Heart left ventricle (tissue), 16 donors: ENCODE data around the gene PRPSAP1. TPM values are rescaled to one million over a fixed set of nuclear protein-coding genes. Genes with fewer than 3 reads are reported as not detected.

Source experiments
- ATAC-seq, 4 donors: fragments of 200-7000 bp; cut with Tn5 transposase; one replicate each; pipeline ENCODE4 v1.9.1; 2020 to 2022; ENCODE audit warnings: moderate library complexity in 4 of 4, mild to moderate bottlenecking in 3 of 4, moderate number of reproducible peaks in 1 of 4
- DNase-seq, 5 donors: peaks; one replicate each; pipeline ENCODE4 v3.0.0-alpha.2; 2020
- H3K27ac ChIP-seq, 12 donors: fragments of 200-600 bp; sonication (generic) in 4 of 12; one replicate each; pipeline versions ENCODE4 v1.5.0 to v1.8.0; 2016 to 2022; ENCODE audit warnings: mild to moderate bottlenecking in 2 of 12
- H3K27me3 ChIP-seq, 9 donors: fragments of 200-600 bp; sonication (generic) in 2 of 9; one replicate each; pipeline versions ENCODE4 v1.5.1 to v1.8.0; 2016 to 2022; ENCODE audit warnings: mild to moderate bottlenecking in 3 of 9
- H3K36me3 ChIP-seq, 9 donors: fragments of 200-600 bp; sonication (generic) in 2 of 9; one replicate each; pipeline versions ENCODE4 v1.5.0 to v1.8.0; 2018 to 2022; ENCODE audit warnings: mild to moderate bottlenecking in 2 of 9
- H3K4me1 ChIP-seq, 12 donors: fragments of 200-600 bp; sonication (generic) in 4 of 12; one replicate each; pipeline versions ENCODE4 v1.5.0 to v1.8.0; 2016 to 2022; ENCODE audit warnings: mild to moderate bottlenecking in 3 of 12
- H3K4me3 ChIP-seq, 12 donors: fragments of 200-600 bp; sonication (generic) in 4 of 12; one replicate each; pipeline versions ENCODE4 v1.5.0 to v1.8.0; 2017 to 2022; ENCODE audit warnings: mild to moderate bottlenecking in 9 of 12, moderate library complexity in 4 of 12
- H3K9me3 ChIP-seq, 12 donors: fragments of 200-600 bp; sonication (generic) in 4 of 12; one replicate each; pipeline versions ENCODE4 v1.5.0 to v1.8.0; 2016 to 2022; ENCODE audit warnings: mild to moderate bottlenecking in 1 of 12
- POLR2A ChIP-seq, 2 donors: fragments of 450-650 bp; IDR thresholded peaks; one replicate each; pipeline ENCODE4 v1.6.1; 2017; ENCODE audit warnings: antibody characterized with exemption in 2 of 2, mild to moderate bottlenecking in 2 of 2, moderate library complexity in 2 of 2
- WGBS, 4 donors: extraction: QIAGEN DNeasy Blood & Tissue Kit in 2 of 4; methylation state at CpG; one replicate each; pipeline versions ENCODE4 v1.1.5 to v1.1.7; 2013 to 2018; 5-methylcytosine and 5-hydroxymethylcytosine counted together
- intact Hi-C, 10 donors: fragments of 100-400 bp; cut with DNase I; formaldehyde crosslinking; loops; one replicate each; pipeline versions ENCODE4 v1.11.1 to v1.14.2; 2022
- polyA plus RNA-seq, 2 donors: library from polyadenylated mRNA; stranded (reverse); fragments of 200-250 nt; gene quantifications; one replicate each; pipeline ENCODE4 v1.2.3, GENCODE V29; 2013
- total RNA-seq, 9 donors: library from RNA; depleted of rRNA in 2 of 9; stranded (reverse); fragments of >200 nt in 2 of 9; fragmentation: NEBNext Ultra II Directional in 3 of 9; extraction: Animal tissue kit (Norgen Biotek cat#: 25700) in 3 of 9; gene quantifications; one replicate each; pipeline versions ENCODE4 v1.1.0 to v1.2.4, GENCODE V29; 2016 to 2023
- TF ChIP-seq, protein P1 (sequence below), 12 donors: fragments of 200-600 bp; sonication (generic) in 4 of 12; IDR thresholded peaks; one replicate each; pipeline versions ENCODE4 v1.5.0 to v1.8.0; 2018 to 2022; ENCODE audit warnings: antibody characterized with exemption in 12 of 12, mild to moderate bottlenecking in 5 of 12
- donor health status: ischemic (EF 13 %, LVEDD 7.1; RV severe dilation, severe dysfunction).
- donor health status: healthy with polysubstance abuse.
- donor health status: DM: no; HTN: yes; CAD: no.
- donor health status: DM: no; HTN: no; CAD: no.
- donor health status: ischemic (EF 25% LVEDD 6.9; RV normal size, moderate dysfunction).
- donor health status: ischemic (EF 25% LVEDD 5.7; RV mildly dilated, moderate dysfunction).
- donor health status: healthy.
- donor health status: DM: yes; HTN: yes; CAD: no.
- donor health status: ischemic (EF 35%, LVEDD 5.7; RV mildly dilated, moderate dysfunction).
- donor health status: nonischemic (EF 11% LVEDD 7.7; RV severe dilation, severe dysfunction).
- donor health status: DM: yes; HTN: yes; CAD: no.
- donor health status: PGD.
- donor health status: ischemic (EF 29% LVEDD 5.4; RV normal size, mild dysfunction).
- donor health status: nonischemic (EF 23%, LVEDD 6.1; RV moderate dilation, normal function).

Gene PRPSAP1
- total and polyA plus RNA-seq, 11 donors = 22.7 to 39.7 (median 30.9) TPM

DNA sequence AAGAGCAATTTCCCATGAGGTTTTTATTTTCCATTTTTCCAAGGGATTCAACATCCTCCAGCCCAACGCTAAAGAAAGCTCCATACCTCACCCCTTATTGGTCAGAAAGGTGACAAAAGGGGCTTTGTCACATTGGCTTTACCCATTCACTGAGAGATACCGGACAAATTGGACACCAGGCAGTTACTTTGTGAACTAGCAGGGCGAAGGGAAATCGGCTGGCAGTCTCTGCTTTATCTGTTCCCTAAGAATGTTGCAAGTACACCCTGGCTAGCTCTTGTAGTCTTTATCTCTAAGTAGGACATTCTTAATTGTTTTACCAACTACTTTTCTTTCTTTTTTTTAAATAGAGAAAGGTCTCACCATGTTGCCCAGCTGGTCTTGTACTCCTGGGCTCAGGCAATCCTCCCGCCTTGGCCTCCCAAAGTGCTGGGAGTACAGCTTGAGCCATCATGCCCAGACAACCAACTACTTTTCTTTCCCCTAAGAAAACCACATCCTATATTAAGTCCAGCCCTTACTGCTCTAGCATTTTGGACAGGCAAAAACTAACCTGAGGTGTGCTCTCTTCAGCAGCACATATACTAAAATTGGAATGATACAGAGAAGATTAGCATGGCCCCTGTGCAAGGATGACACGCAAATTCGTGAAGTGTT, 16.8 kb downstream of the PRPSAP1 start:
- Histone ChIP-seq H3K9me3 (no peaks in the 10 kb centered on the region), H3K4me3 (no peak overlapping the region), H3K4me1 (peaks cover 0 to 17% (median 1%) of the 10 kb centered on the region in 12 donors), H3K36me3 (peaks cover 0 to 22% (median 11%) of the 10 kb centered on the region in 9 donors), H3K27me3 (no peaks in the 10 kb centered on the region), H3K27ac (no peak overlapping the region)
- WGBS, 4 donors = 81 to 89% (median 83%) methylated on average over 7 of the region's 7 CpGs
- DNase-seq (no peak), ATAC-seq (no peak)
- TF ChIP-seq, protein P1, sequence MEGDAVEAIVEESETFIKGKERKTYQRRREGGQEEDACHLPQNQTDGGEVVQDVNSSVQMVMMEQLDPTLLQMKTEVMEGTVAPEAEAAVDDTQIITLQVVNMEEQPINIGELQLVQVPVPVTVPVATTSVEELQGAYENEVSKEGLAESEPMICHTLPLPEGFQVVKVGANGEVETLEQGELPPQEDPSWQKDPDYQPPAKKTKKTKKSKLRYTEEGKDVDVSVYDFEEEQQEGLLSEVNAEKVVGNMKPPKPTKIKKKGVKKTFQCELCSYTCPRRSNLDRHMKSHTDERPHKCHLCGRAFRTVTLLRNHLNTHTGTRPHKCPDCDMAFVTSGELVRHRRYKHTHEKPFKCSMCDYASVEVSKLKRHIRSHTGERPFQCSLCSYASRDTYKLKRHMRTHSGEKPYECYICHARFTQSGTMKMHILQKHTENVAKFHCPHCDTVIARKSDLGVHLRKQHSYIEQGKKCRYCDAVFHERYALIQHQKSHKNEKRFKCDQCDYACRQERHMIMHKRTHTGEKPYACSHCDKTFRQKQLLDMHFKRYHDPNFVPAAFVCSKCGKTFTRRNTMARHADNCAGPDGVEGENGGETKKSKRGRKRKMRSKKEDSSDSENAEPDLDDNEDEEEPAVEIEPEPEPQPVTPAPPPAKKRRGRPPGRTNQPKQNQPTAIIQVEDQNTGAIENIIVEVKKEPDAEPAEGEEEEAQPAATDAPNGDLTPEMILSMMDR (IDR thresholded peaks at IDR 0.05) = no peak
- TF ChIP-seq POLR2A (IDR thresholded peaks at IDR 0.05) = no peak
- intact Hi-C loops = no loop called here

GRCh38 chr17:76335716-76336381, 17.9 kb downstream of the PRPSAP1 start:
- no peak for DNase-seq
- Histone ChIP-seq H3K4me1 (peaks cover 0 to 17% (median 1%) of the 10 kb centered on the region in 12 donors), H3K4me3 (no peak overlapping the region), H3K27me3 (no peaks in the 10 kb centered on the region), H3K36me3 (peaks cover 0 to 22% (median 16%) of the 10 kb centered on the region in 9 donors), H3K9me3 (no peaks in the 10 kb centered on the region), H3K27ac (no peak overlapping the region)
- ATAC-seq = no peak
- no peak for TF ChIP-seq POLR2A (IDR thresholded peaks at IDR 0.05)
- TF ChIP-seq, protein P1 (IDR thresholded peaks at IDR 0.05) = no peak
- intact Hi-C loops = no loop called here
- 95 to 98% (median 97%) methylated on average over 9 of the region's 9 CpGs for WGBS, 4 donors

DNA sequence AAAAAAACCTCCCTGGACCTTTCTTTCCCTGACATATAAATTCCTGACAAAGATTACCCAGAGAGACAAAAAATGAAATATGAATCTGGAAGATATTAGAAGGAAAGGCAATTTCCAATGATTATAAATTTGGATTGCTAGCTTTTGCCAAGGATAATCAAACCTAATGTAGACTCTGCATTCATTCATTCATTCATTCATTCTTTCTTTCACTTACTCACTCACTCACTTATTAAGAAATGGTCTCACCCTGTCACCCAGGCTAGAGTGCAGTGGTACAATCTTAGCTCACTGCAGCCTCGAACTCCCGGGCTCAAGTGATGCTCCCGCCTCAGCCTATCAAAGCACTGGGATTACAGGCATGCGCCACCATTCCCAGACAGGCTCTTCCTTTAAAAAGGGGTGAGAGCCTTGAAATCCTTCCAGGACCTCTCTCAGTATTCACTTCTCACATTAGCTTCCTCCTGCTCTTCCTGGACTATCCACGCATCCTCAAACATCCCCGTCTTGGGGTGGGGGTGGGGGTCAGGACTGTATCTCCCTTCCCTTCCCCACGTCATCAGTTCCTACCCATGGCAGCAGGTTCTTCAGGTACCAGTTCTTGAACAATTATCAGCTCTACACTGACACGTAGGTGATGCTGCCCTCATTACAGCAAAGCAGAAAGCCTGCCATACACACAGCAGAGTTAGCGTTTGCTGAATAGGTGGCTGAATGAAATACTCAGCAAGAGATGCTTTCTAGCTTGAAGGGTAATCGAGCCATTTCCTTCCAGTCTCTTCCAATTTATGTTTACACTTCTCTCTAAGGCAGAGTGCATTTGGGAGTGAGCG, 19.8 kb downstream of the PRPSAP1 start:
- Histone ChIP-seq H3K9me3 (no peaks in the 10 kb centered on the region), H3K36me3 (peaks cover 0 to 41% (median 33%) of the 10 kb centered on the region in 9 donors), H3K27me3 (no peaks in the 10 kb centered on the region), H3K27ac (no peak overlapping the region), H3K4me1 (peaks cover 0 to 17% (median 0%) of the 10 kb centered on the region in 12 donors), H3K4me3 (no peak overlapping the region)
- DNase-seq (no peak), ATAC-seq (no peak)
- no peak for TF ChIP-seq POLR2A (IDR thresholded peaks at IDR 0.05)
- TF ChIP-seq, protein P1 (IDR thresholded peaks at IDR 0.05) = no peak
- 71 to 80% (median 74%) methylated on average over 11 of the region's 11 CpGs for WGBS, 4 donors
- intact Hi-C loops = no loop called here

- no peak for ATAC-seq
- intact Hi-C loops = no loop called here
- H3K36me3 ChIP-seq = peaks cover 0 to 68% (median 55%) of the 10 kb centered on the region in 9 donors
Measured at GRCh38 chr17:76331083-76331482, 22.6 kb downstream of the PRPSAP1 start.

More at GRCh38 chr17:76331083-76331482, 22.6 kb downstream of the PRPSAP1 start:
- H3K27ac ChIP-seq = no peak overlapping the region
- 94 to 97% (median 94%) methylated on average over 2 of the region's 2 CpGs for WGBS, 4 donors
- H3K9me3 ChIP-seq = no peaks in the 10 kb centered on the region
- no peaks in the 10 kb centered on the region for H3K27me3 ChIP-seq
- H3K4me1 ChIP-seq = peaks cover 0 to 12% (median 0%) of the 10 kb centered on the region in 12 donors
- no peak overlapping the region for H3K4me3 ChIP-seq
- DNase-seq = no peak
- TF ChIP-seq, protein P1 (IDR thresholded peaks at IDR 0.05) = no peak
- TF ChIP-seq POLR2A (IDR thresholded peaks at IDR 0.05) = no peak
